Bronchial epithelial cell (primary cell): ENCODE measurements around the gene FKRP. TPM values are rescaled to one million over a fixed set of nuclear protein-coding genes. Genes with fewer than 3 reads are reported as not detected.
A peak's percentile ranks its signal among the peaks of the same experiment; 100 is the strongest.

Source experiments
- DNase-seq: peaks from one replicate; pipeline ENCODE4 v3.0.0-alpha.2; 2010; ENCODE audit warnings: low read depth
- FAIRE-seq: peaks from 2 replicates; lab custom pipeline; 2011; peaks lifted over from hg19 to GRCh38; lab: Jason Lieb, UNC
- H3K27me3 ChIP-seq: 2 replicates; pipeline ENCODE4 v1.5.1; 2011; ENCODE audit warnings: low read length; ENCODE audit not compliant: control insufficient read depth, insufficient read depth
- H3K36me3 ChIP-seq: 2 replicates; pipeline ENCODE4 v1.5.1; 2011; ENCODE audit warnings: low read length; ENCODE audit not compliant: control insufficient read depth, insufficient read depth
- H3K4me3 ChIP-seq: 2 replicates; pipeline ENCODE4 v1.5.1; 2011; ENCODE audit warnings: mild to moderate bottlenecking, low read depth, low read length, control low read depth
- total RNA-seq: library from RNA; depleted of rRNA; stranded (reverse); fragments of >200 nt; gene quantifications from 2 replicates; pipeline ENCODE4 v1.2.1, GENCODE V29; 2014
- TF ChIP-seq, protein P1 (sequence below): IDR thresholded peaks from 2 replicates; pipeline ENCODE4 v1.5.1; 2011; ENCODE audit warnings: mild to moderate bottlenecking, moderate library complexity, low read length, control low read depth, inconsistent platforms; ENCODE audit not compliant: insufficient read depth, severe bottlenecking

The FKRP gene
- total RNA-seq, 1 donor from 2014 or later: 5.8 TPM

DNA sequence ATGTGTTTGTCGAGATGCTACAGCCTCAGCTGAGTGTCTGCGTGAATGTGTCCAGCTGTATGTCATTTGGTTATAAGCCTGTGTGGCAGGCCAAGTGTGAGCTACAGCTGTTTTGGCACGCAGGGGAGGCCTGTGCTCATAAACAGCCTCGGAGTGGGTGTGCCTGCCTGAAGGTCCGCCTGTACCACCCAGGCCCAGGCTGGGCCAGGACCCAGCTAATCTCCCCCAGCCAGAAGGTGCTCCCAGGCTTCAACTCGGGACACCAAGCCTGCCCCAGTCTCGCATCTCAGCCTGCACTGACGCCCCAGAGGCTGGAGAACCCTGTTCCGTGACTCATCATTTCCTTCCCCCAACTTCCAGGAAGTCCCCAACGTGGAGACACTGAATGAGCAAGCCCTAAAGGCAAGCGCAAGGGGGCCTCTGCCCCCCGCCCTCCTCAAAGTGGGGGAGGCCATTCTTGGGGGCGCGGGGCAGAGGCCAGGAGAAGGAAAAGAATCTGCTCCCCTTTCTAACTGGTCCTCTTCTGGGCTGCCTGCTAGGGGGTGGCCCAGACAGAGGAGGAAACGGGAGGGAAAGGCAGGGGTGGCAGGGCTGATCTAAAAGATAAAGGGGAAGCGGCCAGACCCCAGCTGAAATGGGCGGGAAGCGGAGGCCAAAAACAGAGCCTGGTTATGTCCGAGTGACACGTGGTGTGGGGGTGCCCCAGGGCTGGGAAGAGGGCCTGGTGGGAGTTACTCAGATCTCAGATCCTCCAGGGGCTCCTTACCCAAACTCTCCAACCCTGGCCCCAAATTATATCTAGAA is 40.6 kb downstream of the FKRP start:
- H3K36me3 ChIP-seq: peaks cover 30% of the 10 kb centered on the region
- TF ChIP-seq, protein P1, sequence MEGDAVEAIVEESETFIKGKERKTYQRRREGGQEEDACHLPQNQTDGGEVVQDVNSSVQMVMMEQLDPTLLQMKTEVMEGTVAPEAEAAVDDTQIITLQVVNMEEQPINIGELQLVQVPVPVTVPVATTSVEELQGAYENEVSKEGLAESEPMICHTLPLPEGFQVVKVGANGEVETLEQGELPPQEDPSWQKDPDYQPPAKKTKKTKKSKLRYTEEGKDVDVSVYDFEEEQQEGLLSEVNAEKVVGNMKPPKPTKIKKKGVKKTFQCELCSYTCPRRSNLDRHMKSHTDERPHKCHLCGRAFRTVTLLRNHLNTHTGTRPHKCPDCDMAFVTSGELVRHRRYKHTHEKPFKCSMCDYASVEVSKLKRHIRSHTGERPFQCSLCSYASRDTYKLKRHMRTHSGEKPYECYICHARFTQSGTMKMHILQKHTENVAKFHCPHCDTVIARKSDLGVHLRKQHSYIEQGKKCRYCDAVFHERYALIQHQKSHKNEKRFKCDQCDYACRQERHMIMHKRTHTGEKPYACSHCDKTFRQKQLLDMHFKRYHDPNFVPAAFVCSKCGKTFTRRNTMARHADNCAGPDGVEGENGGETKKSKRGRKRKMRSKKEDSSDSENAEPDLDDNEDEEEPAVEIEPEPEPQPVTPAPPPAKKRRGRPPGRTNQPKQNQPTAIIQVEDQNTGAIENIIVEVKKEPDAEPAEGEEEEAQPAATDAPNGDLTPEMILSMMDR: no peak
- FAIRE-seq (no peak), DNase-seq (peak; percentile 82)
- H3K4me3 ChIP-seq: peak overlapping the region; percentile 77
- no peaks in the 10 kb centered on the region for H3K27me3 ChIP-seq

DNA sequence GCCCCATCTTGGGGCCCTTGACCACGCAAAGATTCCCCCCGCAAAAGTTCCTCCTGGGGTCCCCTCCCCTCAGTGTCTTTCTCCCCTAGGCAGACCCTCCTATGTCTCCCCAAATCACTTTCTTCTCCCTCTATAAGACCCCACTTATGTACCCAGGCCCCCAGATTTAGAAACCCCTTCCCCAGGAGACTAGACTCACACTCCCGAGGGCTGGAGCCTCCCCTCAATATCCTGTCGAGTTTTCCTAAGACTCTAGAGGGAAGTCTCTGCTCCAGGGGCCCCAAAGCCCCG is 41.1 kb downstream of the FKRP start:
- H3K4me3 ChIP-seq: peak overlapping the region; percentile 77
- no peak for FAIRE-seq
- H3K27me3 ChIP-seq: no peaks in the 10 kb centered on the region
- peaks cover 25% of the 10 kb centered on the region for H3K36me3 ChIP-seq
- DNase-seq: no peak
- TF ChIP-seq, protein P1: no peak

DNA sequence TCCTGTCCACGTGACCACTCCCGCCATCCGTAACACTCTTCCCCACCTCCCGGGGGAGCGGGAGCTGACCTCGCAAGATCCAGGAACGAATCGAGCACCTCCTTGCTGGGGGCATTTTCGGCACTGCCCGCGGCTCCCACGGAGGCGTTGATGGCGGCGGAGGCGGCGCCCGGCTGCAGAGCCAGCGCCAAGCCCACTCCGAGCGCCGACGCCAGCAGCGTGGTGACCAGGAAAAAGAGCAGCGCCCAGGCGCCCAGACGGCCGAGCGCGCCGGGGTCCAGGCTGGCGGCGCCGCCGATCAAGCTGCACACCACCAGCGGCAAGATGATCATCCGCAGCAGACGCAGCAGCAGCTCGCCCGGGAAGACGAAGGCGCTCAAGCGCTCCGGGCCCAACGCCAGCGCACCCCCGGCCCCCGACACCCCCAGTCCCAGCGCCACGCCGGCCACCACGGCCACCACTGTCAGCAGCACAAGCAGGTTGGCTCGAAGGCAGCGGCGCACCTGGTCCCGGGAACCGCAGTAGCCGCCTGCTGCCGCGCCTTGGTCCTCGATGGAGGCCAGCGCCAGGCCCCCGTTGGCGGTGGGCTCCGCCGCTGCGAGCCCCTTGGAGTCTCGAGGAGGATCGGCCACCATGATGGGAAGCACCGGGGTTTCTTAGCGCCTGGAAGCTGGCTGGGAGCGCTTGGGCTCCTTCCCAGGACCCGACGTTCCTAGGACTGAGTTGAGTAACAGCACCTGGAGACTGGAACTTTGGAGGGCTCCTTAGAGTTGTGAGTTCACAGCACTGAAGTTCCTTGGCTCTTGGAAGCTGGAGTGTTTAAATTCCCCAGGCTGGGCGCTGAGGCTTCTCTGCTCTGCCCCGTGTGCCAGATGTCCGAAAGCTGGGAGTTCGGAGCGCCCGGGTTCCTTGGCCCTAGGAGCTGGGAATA is 41.7 kb downstream of the FKRP start:
- TF ChIP-seq, protein P1: no peak
- FAIRE-seq (no peak), DNase-seq (peak; percentile 38)
- H3K27me3 ChIP-seq: no peaks in the 10 kb centered on the region
- H3K4me3 ChIP-seq: peak overlapping the region; percentile 77
- peaks cover 20% of the 10 kb centered on the region for H3K36me3 ChIP-seq

DNA sequence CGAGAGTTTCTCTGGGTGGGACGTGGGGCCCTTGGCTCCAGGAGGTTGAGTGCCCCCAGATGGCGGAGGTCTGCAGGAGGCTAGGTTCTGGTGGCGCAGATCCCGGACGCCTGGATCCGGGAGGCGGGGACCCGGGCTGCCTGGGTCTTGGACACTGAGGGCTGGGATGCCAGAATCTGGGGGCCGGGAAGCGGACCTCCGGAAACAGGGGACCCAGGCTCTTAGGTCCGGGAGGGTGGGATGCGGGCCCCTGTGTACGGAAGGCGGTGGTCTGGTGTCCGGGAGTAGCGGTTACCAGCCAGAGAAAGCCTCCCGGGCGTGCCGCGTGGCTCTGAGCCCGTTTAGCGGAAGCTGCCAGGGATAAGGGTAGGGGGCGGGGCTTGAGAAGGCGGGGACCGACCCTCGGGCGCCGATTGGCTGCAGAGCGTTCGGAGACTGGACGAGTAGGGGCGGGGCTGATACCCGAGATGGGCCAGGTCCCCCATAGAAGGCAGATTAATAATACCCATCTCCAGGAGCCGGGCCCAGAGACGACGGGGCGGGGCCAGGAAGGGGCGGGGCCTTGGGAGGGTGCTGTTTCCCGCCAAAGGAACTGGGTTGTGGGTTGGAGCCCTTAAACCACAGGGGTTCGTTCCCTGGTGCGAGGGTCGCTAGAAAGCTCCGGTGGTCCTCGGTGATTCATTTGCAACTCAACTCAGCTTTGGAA is 42.6 kb downstream of the FKRP start, which contains the start of gene SLC1A5:
TSS of gene SLC1A5 (minus strand) at position 333 of the 706 bp plus-strand sequence. CDS start 629 bp downstream, outside the sequence.
- H3K36me3 ChIP-seq: peaks cover 14% of the 10 kb centered on the region
- DNase-seq (peak; percentile 91), FAIRE-seq (no peak)
- H3K27me3 ChIP-seq: no peaks in the 10 kb centered on the region
- TF ChIP-seq, protein P1: no peak
- H3K4me3 ChIP-seq: peak within 1 kb of the TSS; percentile 77

DNA sequence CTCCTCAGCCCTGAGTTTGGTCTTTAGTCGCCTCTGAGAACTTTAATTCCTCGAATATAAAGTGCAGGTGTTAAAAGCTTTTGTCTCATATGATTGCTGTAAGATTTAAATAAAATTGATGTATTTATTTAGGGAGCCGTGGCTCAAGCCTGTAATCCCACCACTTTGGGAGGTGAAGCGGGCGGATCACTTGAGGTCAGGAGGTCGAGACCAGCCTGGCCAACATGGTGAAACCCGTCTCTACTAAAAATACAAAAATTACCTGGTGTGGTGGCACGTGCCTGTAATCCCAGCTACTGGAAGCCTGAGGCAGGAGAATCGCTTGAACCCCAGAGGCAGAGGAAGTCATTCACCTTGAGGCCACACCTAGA is 43.1 kb downstream of the FKRP start:
- no peaks in the 10 kb centered on the region for H3K27me3 ChIP-seq
- H3K4me3 ChIP-seq: no peak overlapping the region
- FAIRE-seq (no peak), DNase-seq (no peak)
- peaks cover 10% of the 10 kb centered on the region for H3K36me3 ChIP-seq
- TF ChIP-seq, protein P1: no peak
